Esophagus muscularis mucosa (tissue), 4 donors: Measurements from ENCODE around the gene ST13.

Experiments
- EP300 ChIP-seq: sonication (generic); formaldehyde crosslinking; IDR thresholded peaks from one replicate; pipeline ENCODE4 v1.6.1; 2017; ENCODE audit warnings: antibody characterized with exemption
- POLR2A ChIP-seq: fragments of 450-650 bp; IDR thresholded peaks from one replicate; pipeline ENCODE4 v1.6.1; 2017; ENCODE audit warnings: antibody characterized with exemption, moderate library complexity, mild to moderate bottlenecking, low read depth
- POLR2AphosphoS5 ChIP-seq, 2 donors: sonication (generic); formaldehyde crosslinking; IDR thresholded peaks; one replicate each; pipeline ENCODE4 v1.6.1; 2017; ENCODE audit warnings: antibody characterized with exemption in 2 of 2
- TF ChIP-seq, protein P1 (sequence below), 3 experiments: fragments of 200-600 bp in 2 of 3; fragments of 450-650 bp in 1 of 3; sonication (generic) in 2 of 3; IDR thresholded peaks; one replicate each; pipeline ENCODE4 v1.5.1; 2017 to 2019; ENCODE audit warnings: antibody characterized with exemption in 3 of 3, mild to moderate bottlenecking in 2 of 3, moderate library complexity in 1 of 3

- TF ChIP-seq, protein P1, sequence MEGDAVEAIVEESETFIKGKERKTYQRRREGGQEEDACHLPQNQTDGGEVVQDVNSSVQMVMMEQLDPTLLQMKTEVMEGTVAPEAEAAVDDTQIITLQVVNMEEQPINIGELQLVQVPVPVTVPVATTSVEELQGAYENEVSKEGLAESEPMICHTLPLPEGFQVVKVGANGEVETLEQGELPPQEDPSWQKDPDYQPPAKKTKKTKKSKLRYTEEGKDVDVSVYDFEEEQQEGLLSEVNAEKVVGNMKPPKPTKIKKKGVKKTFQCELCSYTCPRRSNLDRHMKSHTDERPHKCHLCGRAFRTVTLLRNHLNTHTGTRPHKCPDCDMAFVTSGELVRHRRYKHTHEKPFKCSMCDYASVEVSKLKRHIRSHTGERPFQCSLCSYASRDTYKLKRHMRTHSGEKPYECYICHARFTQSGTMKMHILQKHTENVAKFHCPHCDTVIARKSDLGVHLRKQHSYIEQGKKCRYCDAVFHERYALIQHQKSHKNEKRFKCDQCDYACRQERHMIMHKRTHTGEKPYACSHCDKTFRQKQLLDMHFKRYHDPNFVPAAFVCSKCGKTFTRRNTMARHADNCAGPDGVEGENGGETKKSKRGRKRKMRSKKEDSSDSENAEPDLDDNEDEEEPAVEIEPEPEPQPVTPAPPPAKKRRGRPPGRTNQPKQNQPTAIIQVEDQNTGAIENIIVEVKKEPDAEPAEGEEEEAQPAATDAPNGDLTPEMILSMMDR (IDR thresholded peaks at IDR 0.05): no peak
- TF ChIP-seq POLR2A (no peak), EP300 (no peak), POLR2AphosphoS5 (IDR thresholded peaks at IDR 0.05) (no peak)
Observed at GRCh38 chr22:40878922-40879321, 22.5 kb upstream of the ST13 start.
